Transverse colon (tissue), 4 donors: ENCODE measurements around the gene DNAH1.

Experiments
- EP300 ChIP-seq: sonication (generic); formaldehyde crosslinking; IDR thresholded peaks from one replicate; pipeline ENCODE4 v1.6.1; 2017; ENCODE audit warnings: antibody characterized with exemption, low read depth
- POLR2AphosphoS5 ChIP-seq, 3 donors: sonication (generic); formaldehyde crosslinking; IDR thresholded peaks; one replicate each; pipeline ENCODE4 v1.6.1; 2016; ENCODE audit warnings: antibody characterized with exemption in 3 of 3
- TF ChIP-seq, protein P1 (sequence below), 5 experiments: fragments of 200-600 bp in 3 of 5; fragments of 450-650 bp in 2 of 5; sonication (generic) in 3 of 5; IDR thresholded peaks; 1 replicate in 2 of 5; 2 replicates in 3 of 5; pipeline ENCODE4 v1.5.1; 2016 to 2017; ENCODE audit warnings: antibody characterized with exemption in 5 of 5, inconsistent platforms in 3 of 5, mild to moderate bottlenecking in 2 of 5, moderate library complexity in 1 of 5

DNA sequence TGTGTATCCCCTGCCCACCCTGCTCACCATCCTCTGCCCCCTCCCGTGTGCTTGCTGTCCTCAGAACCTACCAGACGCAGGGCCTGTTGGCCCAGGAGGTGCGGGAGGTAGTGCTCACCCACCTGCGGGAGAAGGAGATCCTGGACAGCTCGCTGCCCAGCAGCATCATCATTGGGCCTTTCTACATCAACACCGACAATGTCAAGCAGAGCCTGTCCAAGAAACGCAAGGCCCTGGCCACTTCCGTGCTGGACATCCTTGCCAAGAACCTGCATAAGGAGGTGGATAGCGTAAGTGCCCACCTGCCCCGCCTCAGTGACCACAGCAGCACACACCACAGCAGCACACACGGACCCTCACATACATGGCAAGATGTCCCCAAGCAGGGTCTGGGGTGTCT, 33.0 kb downstream of the DNAH1 start:
- TF ChIP-seq POLR2AphosphoS5 (IDR thresholded peaks at IDR 0.05) (no peak), EP300 (no peak)
- TF ChIP-seq, protein P1, sequence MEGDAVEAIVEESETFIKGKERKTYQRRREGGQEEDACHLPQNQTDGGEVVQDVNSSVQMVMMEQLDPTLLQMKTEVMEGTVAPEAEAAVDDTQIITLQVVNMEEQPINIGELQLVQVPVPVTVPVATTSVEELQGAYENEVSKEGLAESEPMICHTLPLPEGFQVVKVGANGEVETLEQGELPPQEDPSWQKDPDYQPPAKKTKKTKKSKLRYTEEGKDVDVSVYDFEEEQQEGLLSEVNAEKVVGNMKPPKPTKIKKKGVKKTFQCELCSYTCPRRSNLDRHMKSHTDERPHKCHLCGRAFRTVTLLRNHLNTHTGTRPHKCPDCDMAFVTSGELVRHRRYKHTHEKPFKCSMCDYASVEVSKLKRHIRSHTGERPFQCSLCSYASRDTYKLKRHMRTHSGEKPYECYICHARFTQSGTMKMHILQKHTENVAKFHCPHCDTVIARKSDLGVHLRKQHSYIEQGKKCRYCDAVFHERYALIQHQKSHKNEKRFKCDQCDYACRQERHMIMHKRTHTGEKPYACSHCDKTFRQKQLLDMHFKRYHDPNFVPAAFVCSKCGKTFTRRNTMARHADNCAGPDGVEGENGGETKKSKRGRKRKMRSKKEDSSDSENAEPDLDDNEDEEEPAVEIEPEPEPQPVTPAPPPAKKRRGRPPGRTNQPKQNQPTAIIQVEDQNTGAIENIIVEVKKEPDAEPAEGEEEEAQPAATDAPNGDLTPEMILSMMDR (IDR thresholded peaks at IDR 0.05): no peak
